Upper lobe of left lung (tissue), 4 donors: Measurements from ENCODE around the gene TPST2.

Experiments used
- POLR2AphosphoS5 ChIP-seq, 2 donors: sonication (generic); formaldehyde crosslinking; IDR thresholded peaks; one replicate each; pipeline ENCODE4 v1.5.1; 2017; ENCODE audit warnings: antibody characterized with exemption in 2 of 2
- TF ChIP-seq, protein P1 (sequence below), 6 experiments: fragments of 450-650 bp in 4 of 6; fragments of 200-600 bp in 2 of 6; sonication (generic) in 2 of 6; IDR thresholded peaks; one replicate each; pipeline ENCODE4 v1.5.1; 2016 to 2019; ENCODE audit warnings: antibody characterized with exemption in 6 of 6

DNA sequence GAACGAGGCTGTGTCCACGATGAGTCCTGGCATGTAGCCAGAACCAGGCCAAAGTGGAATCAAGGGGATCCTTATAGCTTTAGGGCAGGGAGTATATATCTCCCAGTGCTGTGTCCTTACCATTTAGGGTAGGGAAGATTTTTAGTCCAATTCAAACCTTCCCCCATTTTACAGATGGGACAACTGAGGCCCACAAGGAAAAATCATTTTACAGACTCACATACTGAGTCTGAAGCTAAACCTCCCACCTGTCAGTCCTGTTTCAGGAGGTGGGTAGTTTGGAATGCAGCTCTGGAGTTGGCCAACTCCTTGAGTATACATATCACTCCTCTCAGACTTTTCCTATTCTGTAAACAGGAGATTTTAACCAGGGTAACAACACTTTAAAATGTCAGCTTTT, 44.5 kb downstream of the TPST2 start:
- TF ChIP-seq, protein P1, sequence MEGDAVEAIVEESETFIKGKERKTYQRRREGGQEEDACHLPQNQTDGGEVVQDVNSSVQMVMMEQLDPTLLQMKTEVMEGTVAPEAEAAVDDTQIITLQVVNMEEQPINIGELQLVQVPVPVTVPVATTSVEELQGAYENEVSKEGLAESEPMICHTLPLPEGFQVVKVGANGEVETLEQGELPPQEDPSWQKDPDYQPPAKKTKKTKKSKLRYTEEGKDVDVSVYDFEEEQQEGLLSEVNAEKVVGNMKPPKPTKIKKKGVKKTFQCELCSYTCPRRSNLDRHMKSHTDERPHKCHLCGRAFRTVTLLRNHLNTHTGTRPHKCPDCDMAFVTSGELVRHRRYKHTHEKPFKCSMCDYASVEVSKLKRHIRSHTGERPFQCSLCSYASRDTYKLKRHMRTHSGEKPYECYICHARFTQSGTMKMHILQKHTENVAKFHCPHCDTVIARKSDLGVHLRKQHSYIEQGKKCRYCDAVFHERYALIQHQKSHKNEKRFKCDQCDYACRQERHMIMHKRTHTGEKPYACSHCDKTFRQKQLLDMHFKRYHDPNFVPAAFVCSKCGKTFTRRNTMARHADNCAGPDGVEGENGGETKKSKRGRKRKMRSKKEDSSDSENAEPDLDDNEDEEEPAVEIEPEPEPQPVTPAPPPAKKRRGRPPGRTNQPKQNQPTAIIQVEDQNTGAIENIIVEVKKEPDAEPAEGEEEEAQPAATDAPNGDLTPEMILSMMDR (IDR thresholded peaks at IDR 0.05): no peak
- TF ChIP-seq POLR2AphosphoS5 (IDR thresholded peaks at IDR 0.05): no peak
